GM19238 (cell line): ENCODE measurements around the gene ZDHHC14.
"Not testable (repeated sequence)": the region's sequence is repeated elsewhere in the genome, so short reads cannot be mapped to it uniquely, and the experiment has no call there.

Source experiments
- DNase-seq: peaks from one replicate; pipeline ENCODE4 v3.0.0; 2011; ENCODE audit warnings: low spot score; ENCODE audit not compliant: insufficient read length

ZDHHC14 gene

GRCh38 chr6:157569543-157569942 is 188.6 kb downstream of the ZDHHC14 start:
- DNase-seq, result no peak

- no peak for DNase-seq
These were observed 189.1 kb downstream of the ZDHHC14 start for GRCh38 chr6:157570104-157570503.

GRCh38 chr6:157570752-157571151 is 189.8 kb downstream of the ZDHHC14 start:
- no peak for DNase-seq

- peak; percentile 42 for DNase-seq
These were observed 190.3 kb downstream of the ZDHHC14 start for GRCh38 chr6:157571269-157571668.

- DNase-seq, result no peak
These were observed 191.0 kb downstream of the ZDHHC14 start for GRCh38 chr6:157571950-157572349.

- no peak for DNase-seq
These were observed 193.9 kb downstream of the ZDHHC14 start for GRCh38 chr6:157574851-157575424.

- DNase-seq, result no peak
These were observed 194.6 kb downstream of the ZDHHC14 start for GRCh38 chr6:157575436-157576145.

GRCh38 chr6:157576991-157577390 is 196.0 kb downstream of the ZDHHC14 start:
- not testable (repeated sequence) for DNase-seq

GRCh38 chr6:157578527-157578926 is 197.5 kb downstream of the ZDHHC14 start:
- not testable (repeated sequence) for DNase-seq

- no peak for DNase-seq
These were observed 198.6 kb downstream of the ZDHHC14 start for GRCh38 chr6:157579467-157580031.

GRCh38 chr6:157584036-157584435 is 203.0 kb downstream of the ZDHHC14 start:
- no peak for DNase-seq

- no peak for DNase-seq
These were observed 204.5 kb downstream of the ZDHHC14 start for GRCh38 chr6:157585274-157586087.

GRCh38 chr6:157586088-157586414 is 205.1 kb downstream of the ZDHHC14 start:
- DNase-seq, result no peak

GRCh38 chr6:157586476-157587126 is 205.6 kb downstream of the ZDHHC14 start:
- no peak for DNase-seq

- no peak for DNase-seq
These were observed 206.3 kb downstream of the ZDHHC14 start for GRCh38 chr6:157587127-157587926.

GRCh38 chr6:157590654-157591053 is 209.7 kb downstream of the ZDHHC14 start:
- not testable (repeated sequence) for DNase-seq

GRCh38 chr6:157592541-157592940 is 211.6 kb downstream of the ZDHHC14 start:
- no peak for DNase-seq

GRCh38 chr6:157592980-157593379 is 212.0 kb downstream of the ZDHHC14 start:
- no peak for DNase-seq

- no peak for DNase-seq
These were observed 212.6 kb downstream of the ZDHHC14 start for GRCh38 chr6:157593596-157593995.

- DNase-seq, result no peak
These were observed 213.3 kb downstream of the ZDHHC14 start for GRCh38 chr6:157594292-157594691.

GRCh38 chr6:157595768-157596167 is 214.8 kb downstream of the ZDHHC14 start:
- no peak for DNase-seq
